ENCODE measurements around the gene ST3GAL3. TPM values are rescaled to one million over a fixed set of nuclear protein-coding genes. Genes with fewer than 3 reads are reported as not detected.

Gene ST3GAL3
- total and polyA plus RNA-seq, 2 experiments from 2014 or later, result 4.5 to 7.0 TPM

DNA sequence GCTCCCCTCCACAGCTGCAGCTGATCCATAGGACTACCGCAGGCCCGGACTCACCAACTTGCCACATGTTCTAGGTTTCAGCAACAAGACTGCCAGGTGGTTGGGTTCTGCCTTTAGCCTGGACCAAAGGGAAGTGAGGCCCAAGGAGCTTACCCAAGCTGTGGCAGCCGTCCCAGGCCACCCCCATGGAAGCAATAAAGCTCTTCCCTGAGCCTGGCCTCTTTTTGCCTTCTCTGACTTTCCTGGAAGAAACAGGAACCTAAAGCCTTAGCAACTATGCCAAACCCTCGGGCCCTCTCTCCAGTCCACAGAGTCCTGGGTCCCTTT lies 223.6 kb downstream of the ST3GAL3 start (continued):
- TF ChIP-seq, protein P1, sequence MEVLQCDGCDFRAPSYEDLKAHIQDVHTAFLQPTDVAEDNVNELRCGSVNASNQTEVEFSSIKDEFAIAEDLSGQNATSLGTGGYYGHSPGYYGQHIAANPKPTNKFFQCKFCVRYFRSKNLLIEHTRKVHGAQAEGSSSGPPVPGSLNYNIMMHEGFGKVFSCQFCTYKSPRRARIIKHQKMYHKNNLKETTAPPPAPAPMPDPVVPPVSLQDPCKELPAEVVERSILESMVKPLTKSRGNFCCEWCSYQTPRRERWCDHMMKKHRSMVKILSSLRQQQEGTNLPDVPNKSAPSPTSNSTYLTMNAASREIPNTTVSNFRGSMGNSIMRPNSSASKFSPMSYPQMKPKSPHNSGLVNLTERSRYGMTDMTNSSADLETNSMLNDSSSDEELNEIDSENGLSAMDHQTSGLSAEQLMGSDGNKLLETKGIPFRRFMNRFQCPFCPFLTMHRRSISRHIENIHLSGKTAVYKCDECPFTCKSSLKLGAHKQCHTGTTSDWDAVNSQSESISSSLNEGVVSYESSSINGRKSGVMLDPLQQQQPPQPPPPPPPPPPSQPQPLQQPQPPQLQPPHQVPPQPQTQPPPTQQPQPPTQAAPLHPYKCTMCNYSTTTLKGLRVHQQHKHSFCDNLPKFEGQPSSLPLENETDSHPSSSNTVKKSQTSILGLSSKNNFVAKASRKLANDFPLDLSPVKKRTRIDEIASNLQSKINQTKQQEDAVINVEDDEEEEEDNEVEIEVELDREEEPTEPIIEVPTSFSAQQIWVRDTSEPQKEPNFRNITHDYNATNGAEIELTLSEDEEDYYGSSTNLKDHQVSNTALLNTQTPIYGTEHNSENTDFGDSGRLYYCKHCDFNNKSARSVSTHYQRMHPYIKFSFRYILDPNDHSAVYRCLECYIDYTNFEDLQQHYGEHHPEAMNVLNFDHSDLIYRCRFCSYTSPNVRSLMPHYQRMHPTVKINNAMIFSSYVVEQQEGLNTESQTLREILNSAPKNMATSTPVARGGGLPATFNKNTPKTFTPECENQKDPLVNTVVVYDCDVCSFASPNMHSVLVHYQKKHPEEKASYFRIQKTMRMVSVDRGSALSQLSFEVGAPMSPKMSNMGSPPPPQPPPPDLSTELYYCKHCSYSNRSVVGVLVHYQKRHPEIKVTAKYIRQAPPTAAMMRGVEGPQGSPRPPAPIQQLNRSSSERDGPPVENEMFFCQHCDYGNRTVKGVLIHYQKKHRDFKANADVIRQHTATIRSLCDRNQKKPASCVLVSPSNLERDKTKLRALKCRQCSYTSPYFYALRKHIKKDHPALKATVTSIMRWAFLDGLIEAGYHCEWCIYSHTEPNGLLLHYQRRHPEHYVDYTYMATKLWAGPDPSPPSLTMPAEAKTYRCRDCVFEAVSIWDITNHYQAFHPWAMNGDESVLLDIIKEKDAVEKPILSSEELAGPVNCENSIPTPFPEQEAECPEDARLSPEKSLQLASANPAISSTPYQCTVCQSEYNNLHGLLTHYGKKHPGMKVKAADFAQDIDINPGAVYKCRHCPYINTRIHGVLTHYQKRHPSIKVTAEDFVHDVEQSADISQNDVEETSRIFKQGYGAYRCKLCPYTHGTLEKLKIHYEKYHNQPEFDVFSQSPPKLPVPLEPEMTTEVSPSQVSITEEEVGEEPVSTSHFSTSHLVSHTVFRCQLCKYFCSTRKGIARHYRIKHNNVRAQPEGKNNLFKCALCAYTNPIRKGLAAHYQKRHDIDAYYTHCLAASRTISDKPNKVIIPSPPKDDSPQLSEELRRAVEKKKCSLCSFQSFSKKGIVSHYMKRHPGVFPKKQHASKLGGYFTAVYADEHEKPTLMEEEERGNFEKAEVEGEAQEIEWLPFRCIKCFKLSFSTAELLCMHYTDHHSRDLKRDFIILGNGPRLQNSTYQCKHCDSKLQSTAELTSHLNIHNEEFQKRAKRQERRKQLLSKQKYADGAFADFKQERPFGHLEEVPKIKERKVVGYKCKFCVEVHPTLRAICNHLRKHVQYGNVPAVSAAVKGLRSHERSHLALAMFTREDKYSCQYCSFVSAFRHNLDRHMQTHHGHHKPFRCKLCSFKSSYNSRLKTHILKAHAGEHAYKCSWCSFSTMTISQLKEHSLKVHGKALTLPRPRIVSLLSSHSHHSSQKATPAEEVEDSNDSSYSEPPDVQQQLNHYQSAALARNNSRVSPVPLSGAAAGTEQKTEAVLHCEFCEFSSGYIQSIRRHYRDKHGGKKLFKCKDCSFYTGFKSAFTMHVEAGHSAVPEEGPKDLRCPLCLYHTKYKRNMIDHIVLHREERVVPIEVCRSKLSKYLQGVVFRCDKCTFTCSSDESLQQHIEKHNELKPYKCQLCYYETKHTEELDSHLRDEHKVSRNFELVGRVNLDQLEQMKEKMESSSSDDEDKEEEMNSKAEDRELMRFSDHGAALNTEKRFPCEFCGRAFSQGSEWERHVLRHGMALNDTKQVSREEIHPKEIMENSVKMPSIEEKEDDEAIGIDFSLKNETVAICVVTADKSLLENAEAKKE (CRISPR knock-in tag; IDR thresholded peaks at IDR 0.05), result no peak

DNA sequence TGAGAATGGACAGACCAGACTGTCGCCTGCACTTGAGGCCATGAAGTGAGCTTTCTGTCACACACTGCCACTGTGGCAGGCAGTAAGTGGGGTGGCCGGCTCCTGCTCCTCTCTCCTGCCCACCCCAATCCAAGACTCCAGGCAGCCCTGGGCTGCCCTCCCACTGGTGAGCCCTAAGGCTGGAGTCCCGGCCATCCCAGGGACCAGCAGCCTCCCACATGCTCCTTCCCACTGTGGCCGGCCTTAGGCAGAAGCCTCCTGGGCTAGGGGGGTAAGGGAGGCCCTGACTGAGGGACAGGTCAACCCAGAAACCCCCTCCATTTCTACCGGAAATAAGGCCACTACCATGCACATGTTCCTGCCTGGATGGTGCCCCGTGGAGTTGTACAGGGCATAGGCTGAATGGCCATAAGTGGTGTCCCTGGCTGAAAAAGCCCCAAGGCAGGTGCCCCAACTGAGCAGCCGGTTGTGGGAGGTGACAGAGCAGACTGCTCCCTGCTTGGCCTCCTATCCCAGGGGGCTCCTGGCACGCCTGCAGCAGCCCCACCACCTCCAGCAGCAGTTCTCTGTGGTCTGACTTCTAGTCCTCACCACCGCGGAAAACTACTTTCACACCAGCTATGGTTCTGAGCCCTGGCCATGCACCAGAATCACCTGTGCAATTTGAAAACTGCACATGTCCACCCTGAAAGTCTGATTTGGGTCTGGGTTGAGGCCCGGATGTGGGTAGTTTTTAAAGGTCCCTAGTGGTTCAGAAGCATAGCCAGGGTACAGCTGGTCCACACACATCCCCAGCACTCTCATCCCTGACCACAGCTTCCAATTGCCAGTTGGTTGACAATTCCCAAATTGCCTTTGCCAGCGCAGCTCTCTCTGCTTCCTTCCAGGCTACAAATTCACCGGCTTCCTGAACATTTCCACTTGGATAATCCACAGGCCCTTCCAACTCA lies 224.7 kb downstream of the ST3GAL3 start:
- H3K36me3 Mint-ChIP-seq (ENCODE audit: low read depth), result no peaks in the 10 kb centered on the region; the same call in 2 of the 3 replicates
- no peak overlapping the region for H3K27ac ChIP-seq (ENCODE audit: low read depth)
- no peaks in the 10 kb centered on the region for H3K36me3 ChIP-seq (ENCODE audit: insufficient read depth)
- H3K79me2 ChIP-seq (replicated peaks; ENCODE audit: insufficient read depth), result 0 out of 2 replicates have a peak, but pooled peaks cover 1% of the 10 kb centered on the region
- peak overlapping the region; percentile 81; the same call in 2 of the 3 replicates for H3K4me3 Mint-ChIP-seq
- H3K4me3 ChIP-seq, result no peak overlapping the region
- H2AFZ ChIP-seq, result no peak overlapping the region
- H3K4me1 Mint-ChIP-seq, result peaks cover 40% of the 10 kb centered on the region
- H3K27me3 ChIP-seq (ENCODE audit: insufficient read depth), result peaks cover 8% of the 10 kb centered on the region
- 0 out of 2 replicates have a peak, but pooled peaks cover 1% of the 10 kb centered on the region for H4K20me1 ChIP-seq (replicated peaks; ENCODE audit: insufficient read depth)
- no peak overlapping the region for H3K27ac Mint-ChIP-seq
- DNase-seq (ENCODE audit: low spot score), result no peak
- peaks cover 23% of the 10 kb centered on the region for H3F3A ChIP-seq (replicated peaks; ENCODE audit: low read depth)
- H3K9me2 ChIP-seq (ENCODE audit: insufficient read depth), result no peaks in the 10 kb centered on the region
- peaks cover 33% of the 10 kb centered on the region for H3K27me3 Mint-ChIP-seq (ENCODE audit: insufficient read depth, low read depth, poor library complexity)
- peaks cover 30% of the 10 kb centered on the region for H3K4me1 ChIP-seq (ENCODE audit: insufficient read depth)
- peak overlapping the region; percentile 97; the same call in 1 of the 2 replicates for H3K4me2 ChIP-seq
- no peak for ATAC-seq
- no peaks in the 10 kb centered on the region for H3K9me3 Mint-ChIP-seq
- no peak for TF ChIP-seq POLR2AphosphoS5 (IDR thresholded peaks at IDR 0.05; ENCODE audit: low read depth)
- no peak for TF ChIP-seq ZNF114 (CRISPR knock-in tag; IDR thresholded peaks at IDR 0.05)
- no peak for TF ChIP-seq EZH2 (IDR thresholded peaks at IDR 0.05; ENCODE audit: low read depth, unreplicated experiment)
- TF ChIP-seq, protein P2, sequence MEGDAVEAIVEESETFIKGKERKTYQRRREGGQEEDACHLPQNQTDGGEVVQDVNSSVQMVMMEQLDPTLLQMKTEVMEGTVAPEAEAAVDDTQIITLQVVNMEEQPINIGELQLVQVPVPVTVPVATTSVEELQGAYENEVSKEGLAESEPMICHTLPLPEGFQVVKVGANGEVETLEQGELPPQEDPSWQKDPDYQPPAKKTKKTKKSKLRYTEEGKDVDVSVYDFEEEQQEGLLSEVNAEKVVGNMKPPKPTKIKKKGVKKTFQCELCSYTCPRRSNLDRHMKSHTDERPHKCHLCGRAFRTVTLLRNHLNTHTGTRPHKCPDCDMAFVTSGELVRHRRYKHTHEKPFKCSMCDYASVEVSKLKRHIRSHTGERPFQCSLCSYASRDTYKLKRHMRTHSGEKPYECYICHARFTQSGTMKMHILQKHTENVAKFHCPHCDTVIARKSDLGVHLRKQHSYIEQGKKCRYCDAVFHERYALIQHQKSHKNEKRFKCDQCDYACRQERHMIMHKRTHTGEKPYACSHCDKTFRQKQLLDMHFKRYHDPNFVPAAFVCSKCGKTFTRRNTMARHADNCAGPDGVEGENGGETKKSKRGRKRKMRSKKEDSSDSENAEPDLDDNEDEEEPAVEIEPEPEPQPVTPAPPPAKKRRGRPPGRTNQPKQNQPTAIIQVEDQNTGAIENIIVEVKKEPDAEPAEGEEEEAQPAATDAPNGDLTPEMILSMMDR (conservative IDR thresholded peaks at IDR 0.05; ENCODE audit: low read depth in 2 of 2), result no peak
- TF ChIP-seq, protein P3, sequence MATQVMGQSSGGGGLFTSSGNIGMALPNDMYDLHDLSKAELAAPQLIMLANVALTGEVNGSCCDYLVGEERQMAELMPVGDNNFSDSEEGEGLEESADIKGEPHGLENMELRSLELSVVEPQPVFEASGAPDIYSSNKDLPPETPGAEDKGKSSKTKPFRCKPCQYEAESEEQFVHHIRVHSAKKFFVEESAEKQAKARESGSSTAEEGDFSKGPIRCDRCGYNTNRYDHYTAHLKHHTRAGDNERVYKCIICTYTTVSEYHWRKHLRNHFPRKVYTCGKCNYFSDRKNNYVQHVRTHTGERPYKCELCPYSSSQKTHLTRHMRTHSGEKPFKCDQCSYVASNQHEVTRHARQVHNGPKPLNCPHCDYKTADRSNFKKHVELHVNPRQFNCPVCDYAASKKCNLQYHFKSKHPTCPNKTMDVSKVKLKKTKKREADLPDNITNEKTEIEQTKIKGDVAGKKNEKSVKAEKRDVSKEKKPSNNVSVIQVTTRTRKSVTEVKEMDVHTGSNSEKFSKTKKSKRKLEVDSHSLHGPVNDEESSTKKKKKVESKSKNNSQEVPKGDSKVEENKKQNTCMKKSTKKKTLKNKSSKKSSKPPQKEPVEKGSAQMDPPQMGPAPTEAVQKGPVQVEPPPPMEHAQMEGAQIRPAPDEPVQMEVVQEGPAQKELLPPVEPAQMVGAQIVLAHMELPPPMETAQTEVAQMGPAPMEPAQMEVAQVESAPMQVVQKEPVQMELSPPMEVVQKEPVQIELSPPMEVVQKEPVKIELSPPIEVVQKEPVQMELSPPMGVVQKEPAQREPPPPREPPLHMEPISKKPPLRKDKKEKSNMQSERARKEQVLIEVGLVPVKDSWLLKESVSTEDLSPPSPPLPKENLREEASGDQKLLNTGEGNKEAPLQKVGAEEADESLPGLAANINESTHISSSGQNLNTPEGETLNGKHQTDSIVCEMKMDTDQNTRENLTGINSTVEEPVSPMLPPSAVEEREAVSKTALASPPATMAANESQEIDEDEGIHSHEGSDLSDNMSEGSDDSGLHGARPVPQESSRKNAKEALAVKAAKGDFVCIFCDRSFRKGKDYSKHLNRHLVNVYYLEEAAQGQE (IDR thresholded peaks at IDR 0.05; ENCODE audit: unreplicated experiment), result no peak
- TF ChIP-seq STAT1 (IDR thresholded peaks at IDR 0.05; ENCODE audit: unreplicated experiment), result no peak
- TF ChIP-seq, protein P4, sequence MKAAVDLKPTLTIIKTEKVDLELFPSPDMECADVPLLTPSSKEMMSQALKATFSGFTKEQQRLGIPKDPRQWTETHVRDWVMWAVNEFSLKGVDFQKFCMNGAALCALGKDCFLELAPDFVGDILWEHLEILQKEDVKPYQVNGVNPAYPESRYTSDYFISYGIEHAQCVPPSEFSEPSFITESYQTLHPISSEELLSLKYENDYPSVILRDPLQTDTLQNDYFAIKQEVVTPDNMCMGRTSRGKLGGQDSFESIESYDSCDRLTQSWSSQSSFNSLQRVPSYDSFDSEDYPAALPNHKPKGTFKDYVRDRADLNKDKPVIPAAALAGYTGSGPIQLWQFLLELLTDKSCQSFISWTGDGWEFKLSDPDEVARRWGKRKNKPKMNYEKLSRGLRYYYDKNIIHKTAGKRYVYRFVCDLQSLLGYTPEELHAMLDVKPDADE (IDR thresholded peaks at IDR 0.05), result no peak
- no peak for TF ChIP-seq NANOG (IDR thresholded peaks at IDR 0.05; ENCODE audit: borderline replicate concordance)
- no peak for TF ChIP-seq ZNF331 (CRISPR knock-in tag; IDR thresholded peaks at IDR 0.05; ENCODE audit: low read depth)
- no peak for TF ChIP-seq JUNB (IDR thresholded peaks at IDR 0.05; ENCODE audit: unreplicated experiment)

All from GM23338 (cell line).